ENCODE results near the gene EPHA4. TPM values are rescaled to one million over a fixed set of nuclear protein-coding genes. Genes with fewer than 3 reads are reported as not detected.
A peak's percentile ranks its signal among the peaks of the same experiment; 100 is the strongest.

The EPHA4 gene
- total and polyA plus RNA-seq, 11 donors, result 4.2 to 35.2 (median 19.5) TPM

GRCh38 chr2:221371347-221371746 lies 200.8 kb downstream of the EPHA4 start:
- Histone ChIP-seq H3K4me3 (no peak overlapping the region), H3K9me3 (no peaks in the 10 kb centered on the region), H3K36me3 (no peaks in the 10 kb centered on the region), H3K27ac (no peak overlapping the region), H3K4me1 (peaks cover 0 to 11% (median 0%) of the 10 kb centered on the region in 12 donors), H3K27me3 (peaks cover 0 to 3% (median 0%) of the 10 kb centered on the region in 9 donors)
- TF ChIP-seq, protein P1, sequence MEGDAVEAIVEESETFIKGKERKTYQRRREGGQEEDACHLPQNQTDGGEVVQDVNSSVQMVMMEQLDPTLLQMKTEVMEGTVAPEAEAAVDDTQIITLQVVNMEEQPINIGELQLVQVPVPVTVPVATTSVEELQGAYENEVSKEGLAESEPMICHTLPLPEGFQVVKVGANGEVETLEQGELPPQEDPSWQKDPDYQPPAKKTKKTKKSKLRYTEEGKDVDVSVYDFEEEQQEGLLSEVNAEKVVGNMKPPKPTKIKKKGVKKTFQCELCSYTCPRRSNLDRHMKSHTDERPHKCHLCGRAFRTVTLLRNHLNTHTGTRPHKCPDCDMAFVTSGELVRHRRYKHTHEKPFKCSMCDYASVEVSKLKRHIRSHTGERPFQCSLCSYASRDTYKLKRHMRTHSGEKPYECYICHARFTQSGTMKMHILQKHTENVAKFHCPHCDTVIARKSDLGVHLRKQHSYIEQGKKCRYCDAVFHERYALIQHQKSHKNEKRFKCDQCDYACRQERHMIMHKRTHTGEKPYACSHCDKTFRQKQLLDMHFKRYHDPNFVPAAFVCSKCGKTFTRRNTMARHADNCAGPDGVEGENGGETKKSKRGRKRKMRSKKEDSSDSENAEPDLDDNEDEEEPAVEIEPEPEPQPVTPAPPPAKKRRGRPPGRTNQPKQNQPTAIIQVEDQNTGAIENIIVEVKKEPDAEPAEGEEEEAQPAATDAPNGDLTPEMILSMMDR (IDR thresholded peaks at IDR 0.05), result no peak
- no peak for TF ChIP-seq POLR2A (IDR thresholded peaks at IDR 0.05)
- WGBS, 4 donors, result 84 to 88% (median 87%) methylated on average over 6 of the region's 6 CpGs
- no peak for ATAC-seq
- intact Hi-C loops (cut with DNase I), result no loop called here
- no peak for DNase-seq

DNA sequence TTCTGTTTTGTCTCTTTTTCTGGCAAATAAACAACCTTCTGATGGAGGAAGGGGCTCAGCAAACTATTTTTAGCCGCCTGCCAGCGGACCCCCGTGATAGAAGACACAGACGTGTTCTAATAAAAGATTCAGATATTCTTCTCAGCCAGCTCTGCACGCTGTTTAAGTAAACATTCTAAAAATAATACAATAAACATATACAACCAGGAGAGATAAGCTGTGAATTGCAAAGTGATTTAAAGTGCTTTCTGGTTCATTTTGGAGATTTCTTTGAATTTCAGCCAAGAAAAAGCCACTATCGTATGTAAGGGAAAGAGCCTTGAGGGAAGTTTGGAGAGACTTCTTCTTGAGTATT lies 201.3 kb downstream of the EPHA4 start:
- 30 to 49% (median 34%) methylated on average over 6 of the region's 6 CpGs for WGBS, 4 donors
- no peak for DNase-seq
- H3K4me1 ChIP-seq, result peaks cover 0 to 11% (median 0%) of the 10 kb centered on the region in 12 donors
- no peak overlapping the region for H3K4me3 ChIP-seq
- no peak overlapping the region for H3K27ac ChIP-seq
- no peak for TF ChIP-seq POLR2A (IDR thresholded peaks at IDR 0.05)
- TF ChIP-seq, protein P1 (IDR thresholded peaks at IDR 0.05), result no peak
- H3K36me3 ChIP-seq, result no peaks in the 10 kb centered on the region
- ATAC-seq, result no peak
- H3K27me3 ChIP-seq, result peaks cover 0 to 3% (median 0%) of the 10 kb centered on the region in 9 donors
- intact Hi-C loops (cut with DNase I), result no loop called here
- no peaks in the 10 kb centered on the region for H3K9me3 ChIP-seq

GRCh38 chr2:221370076-221370856 lies 201.8 kb downstream of the EPHA4 start:
- TF ChIP-seq POLR2A (IDR thresholded peaks at IDR 0.05), result no peak
- TF ChIP-seq, protein P1 (IDR thresholded peaks at IDR 0.05), result no peak
- intact Hi-C loops (cut with DNase I), result no loop called here
- Histone ChIP-seq H3K36me3 (no peaks in the 10 kb centered on the region), H3K27ac (no peak overlapping the region), H3K9me3 (no peaks in the 10 kb centered on the region), H3K4me1 (peaks cover 0 to 11% (median 0%) of the 10 kb centered on the region in 12 donors), H3K27me3 (peaks cover 0 to 3% (median 0%) of the 10 kb centered on the region in 9 donors), H3K4me3 (no peak overlapping the region)
- peak; percentile 36 to 75 (median 58) for ATAC-seq
- DNase-seq, result no peak
- 58 to 62% (median 59%) methylated on average over 9 of the region's 9 CpGs for WGBS, 4 donors
